GM19240 (cell line): ENCODE measurements around the gene SLC30A9.
A peak's percentile ranks its signal among the peaks of the same experiment; 100 is the strongest.

Experiments used
- DNase-seq: peaks from one replicate; pipeline ENCODE4 v3.0.0; 2011; ENCODE audit warnings: low spot score; ENCODE audit not compliant: insufficient read length

Gene SLC30A9

DNA sequence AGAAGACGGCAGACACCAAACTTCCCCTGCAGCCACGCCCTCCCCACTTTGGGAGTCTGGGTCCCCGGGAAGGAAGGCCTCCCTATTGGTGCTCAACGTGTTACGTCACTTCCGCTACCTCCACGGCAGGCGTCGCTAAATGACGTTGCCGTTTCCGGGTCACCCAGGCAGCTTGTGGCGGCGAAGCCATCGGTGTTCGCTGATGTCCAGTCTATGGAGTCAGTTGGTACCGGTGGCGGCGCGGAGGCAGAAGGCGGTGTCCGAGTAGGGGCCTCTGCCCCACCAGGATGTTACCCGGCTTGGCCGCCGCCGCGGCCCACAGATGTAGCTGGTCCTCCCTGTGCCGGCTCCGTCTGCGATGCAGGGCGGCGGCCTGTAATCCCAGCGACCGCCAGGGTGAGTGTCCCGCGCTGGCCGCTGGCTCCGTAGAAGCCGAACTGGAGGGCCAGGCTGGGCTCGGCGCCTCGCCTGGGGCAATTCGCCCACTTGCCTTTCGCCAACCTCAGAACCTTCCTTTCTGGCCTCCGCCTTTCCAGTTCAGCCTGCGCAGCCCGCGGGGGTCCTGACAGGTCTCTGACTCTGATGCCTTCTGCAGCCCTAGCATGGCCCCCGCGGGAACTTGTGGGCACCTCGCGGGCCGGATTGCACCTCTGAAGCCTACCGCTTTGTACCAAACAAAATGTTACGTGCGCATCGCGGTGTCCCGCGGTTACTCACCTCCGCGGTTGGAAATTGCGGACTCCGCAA is at the start of gene SLC30A9:
TSS of gene SLC30A9 (plus strand) at position 166 of the 747 bp plus-strand sequence. CDS start at position 288, 122 bp downstream.
- DNase-seq: peak; percentile 95

DNA sequence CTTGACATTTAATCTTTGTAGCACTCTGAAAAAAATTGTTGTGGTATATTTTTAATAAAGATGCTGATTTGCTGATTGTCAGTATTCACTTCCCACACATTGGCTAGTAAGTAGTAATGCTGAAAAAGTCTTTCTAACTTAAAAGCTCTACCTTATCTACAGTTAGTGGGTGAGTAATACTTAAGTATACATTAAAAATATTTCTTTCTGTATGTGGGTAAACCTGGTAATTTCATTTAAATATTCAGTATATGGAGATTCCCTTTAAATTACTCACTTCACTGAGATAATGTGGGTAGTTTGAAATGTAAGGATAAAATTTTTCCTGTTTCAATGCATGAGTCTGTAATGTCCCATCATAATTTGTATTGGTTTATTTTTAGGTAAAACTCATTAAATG is 49.5 kb upstream of the SLC30A9 start:
- DNase-seq: no peak

DNA sequence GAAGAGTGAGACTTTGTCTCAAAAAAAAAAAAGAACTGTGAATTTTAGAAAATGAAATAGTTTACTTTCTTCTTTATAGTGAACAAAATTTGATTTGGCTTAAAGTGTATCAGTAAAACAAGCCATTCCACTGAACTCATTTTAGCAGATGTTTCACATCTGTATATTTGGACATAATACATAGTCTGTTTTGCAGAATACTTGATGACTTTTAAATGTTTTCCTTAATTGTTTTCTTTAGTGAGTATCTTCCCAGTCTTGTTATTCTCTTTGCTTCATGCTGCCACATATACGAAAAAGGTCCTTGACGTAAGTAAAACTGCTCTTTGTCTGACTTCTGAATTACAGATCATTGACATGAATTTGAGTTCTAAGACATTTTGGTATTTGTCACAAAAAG is 46.8 kb upstream of the SLC30A9 start:
- DNase-seq: no peak

DNA sequence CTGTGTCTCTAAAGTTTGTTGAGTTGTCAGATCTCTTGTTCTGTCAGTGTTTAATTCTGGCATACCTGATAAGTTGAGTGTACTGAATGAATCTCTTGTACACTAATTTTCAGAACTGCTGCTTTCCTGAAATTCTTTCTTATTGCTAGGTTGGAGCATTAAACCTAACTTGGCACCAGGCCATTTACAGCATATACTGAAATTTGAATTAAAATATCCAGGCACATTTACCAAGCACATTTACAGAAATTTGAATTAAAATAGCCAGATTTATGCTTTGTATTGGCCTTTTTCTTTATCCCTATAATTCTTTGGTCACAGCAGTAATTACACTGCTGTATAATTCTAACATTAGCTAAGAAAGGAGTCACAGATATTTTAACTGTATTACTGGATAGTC is 46.2 kb upstream of the SLC30A9 start:
- DNase-seq: no peak

DNA sequence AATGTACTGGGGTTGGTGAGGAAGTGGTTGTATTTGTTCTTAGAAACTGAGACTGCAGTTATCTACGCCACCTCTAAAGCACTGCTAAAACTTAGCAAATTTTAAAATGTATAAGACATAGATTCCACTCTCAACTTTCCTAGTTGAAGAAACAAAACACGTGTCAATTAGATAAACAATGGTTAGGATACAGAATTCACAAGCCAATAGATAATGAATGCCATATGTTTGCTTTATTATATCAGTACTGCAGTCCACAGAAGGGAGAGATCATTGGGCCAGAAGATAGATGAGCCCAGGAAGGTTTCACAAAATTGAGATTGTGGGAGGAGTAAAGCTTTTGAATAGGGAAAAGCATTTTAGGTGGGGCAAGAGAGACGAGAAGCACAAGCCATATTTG is 40.8 kb upstream of the SLC30A9 start:
- no peak for DNase-seq

DNA sequence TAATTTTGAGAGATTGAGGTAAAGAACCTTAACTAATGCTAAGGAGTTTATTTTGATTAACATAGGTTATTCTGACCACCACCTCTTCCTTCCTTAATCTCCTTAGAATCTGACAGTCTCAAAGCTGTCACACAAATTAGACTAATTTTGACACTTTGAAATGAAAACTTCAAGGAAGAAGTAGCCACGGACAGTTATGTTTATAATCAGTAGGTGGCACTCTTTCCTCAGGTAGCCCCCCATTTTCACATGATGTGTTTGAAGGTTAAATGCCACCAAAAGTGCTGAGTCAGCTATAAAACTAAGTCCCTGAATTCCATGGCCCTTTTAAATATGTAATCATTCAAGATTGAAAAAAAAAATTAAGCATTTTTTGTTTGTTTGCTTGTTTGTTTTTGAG is 32.7 kb upstream of the SLC30A9 start:
- no peak for DNase-seq

DNA sequence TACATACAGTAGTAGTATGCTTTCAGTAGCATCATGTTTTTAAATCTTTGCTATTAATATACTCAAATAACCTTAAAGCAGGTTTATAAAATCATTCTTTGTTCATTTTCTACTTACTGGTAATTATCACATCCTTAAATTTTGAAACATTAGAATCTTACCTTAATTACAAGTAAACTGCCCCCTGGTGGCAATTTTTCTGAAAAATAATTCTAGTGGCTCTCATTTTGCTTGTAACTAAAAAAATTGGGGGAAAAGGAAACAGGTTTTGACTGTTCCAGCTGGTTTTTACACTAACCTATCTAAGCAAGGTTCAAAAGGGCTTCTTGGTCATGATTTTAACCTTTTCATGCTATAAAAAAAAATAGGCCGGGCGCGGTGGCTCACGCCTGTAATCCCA is 27.2 kb upstream of the SLC30A9 start:
- DNase-seq: no peak

DNA sequence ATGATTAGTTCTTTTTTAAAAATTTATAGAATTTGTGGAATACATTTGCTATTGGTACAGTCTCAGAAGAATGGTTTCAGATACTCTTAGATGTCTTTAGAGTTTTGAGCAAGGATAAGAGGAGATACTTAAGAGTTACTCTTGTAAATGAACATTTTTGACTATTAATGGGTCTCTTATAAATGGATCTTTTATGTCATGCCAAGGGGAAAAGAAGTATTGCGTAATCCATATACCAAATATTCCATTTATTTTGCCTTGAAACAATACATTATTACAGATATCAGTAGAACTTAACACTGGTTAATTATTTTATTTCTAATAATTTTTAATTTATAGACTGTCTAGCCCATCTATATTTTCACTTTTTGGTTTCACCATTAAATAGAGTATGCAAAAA is 25.9 kb upstream of the SLC30A9 start:
- no peak for DNase-seq

DNA sequence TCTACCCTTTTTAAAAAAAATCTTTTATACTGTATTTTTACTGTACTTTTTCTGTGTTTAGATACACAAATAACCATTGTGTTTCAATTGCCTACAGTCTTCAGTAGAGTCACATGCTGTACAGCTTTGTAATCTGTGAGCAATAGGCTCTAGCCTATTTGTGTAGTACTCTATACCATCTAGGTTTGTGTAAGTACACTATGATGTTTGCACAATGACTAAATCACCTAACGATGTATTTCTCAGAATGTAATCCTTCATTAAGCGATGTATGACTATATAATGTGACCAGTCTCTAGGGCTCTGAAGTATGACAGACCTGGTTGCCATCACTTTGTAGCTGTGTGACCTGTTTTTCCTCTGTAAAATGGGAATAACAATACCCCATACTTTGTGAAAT is 22.9 kb upstream of the SLC30A9 start:
- DNase-seq: no peak

DNA sequence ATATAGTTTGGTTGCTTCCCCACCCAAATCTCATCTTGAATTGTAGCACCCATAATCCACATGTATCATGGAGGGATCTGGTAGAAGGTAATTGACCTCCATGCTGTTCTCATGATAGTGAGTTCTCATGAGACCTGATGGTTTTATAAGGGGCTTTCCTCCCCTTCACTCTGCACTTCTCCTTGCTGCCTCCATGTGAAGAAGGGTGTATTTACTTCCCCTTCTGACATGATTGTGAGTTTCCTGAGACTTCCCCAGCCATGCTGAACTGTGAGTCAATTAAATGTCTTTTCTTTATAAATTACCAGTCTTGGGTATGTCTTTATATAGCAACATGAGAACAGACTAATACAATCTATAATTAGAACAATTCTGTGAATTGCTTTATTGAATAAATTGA is 20.7 kb upstream of the SLC30A9 start:
- no peak for DNase-seq

DNA sequence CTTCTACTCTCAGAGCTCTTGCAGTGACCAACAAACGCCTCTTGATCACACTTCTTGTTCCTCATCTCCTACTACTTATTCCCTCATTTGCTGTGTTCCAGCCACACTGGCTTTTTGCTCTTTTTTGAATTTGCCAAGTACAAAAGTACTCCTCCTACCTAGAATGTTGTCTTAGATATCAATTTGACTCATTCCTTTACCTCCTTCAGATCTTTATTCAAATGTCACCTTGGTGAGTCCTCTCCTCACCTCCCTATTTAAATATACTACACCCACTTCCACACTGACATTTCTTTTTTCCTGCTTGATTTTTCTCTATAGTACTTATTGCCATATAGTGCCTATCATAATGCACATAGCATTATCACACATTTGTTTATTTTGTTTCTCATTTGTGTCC is 15.0 kb upstream of the SLC30A9 start:
- no peak for DNase-seq

DNA sequence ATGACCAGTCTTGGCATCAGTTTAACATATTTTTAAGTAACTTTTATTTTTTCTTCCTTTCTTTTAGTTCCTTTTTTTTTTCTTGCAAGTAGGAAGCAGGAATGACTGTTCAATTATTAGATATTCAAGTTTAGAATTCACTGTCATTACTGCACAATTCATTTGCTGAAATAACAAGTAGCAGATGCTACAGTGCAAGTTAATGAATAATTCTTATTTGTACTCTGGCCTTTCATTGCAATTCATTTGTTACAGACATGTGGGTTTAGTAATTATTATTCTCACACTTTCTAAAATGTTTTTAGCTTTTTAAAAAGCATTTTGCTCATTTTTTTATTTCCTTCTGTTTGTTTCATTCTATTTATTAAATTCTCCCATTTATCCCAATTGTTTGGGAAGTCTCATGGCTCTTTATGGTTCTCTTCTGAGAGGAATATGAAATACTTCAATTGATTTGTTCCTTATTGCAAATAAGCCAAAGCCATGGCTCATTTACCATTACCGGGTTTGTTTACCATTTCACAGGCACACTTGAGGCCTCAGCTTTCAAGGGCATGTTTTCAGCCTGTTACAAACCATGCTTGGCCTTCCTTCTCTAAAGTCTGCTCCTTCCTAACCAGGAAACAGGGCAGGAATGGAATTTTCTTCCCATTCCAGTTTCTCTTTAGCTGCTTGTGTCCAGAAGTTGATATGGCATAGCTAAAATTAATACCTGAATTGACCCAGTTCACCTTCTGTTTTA is 13.4 kb upstream of the SLC30A9 start:
- no peak for DNase-seq

DNA sequence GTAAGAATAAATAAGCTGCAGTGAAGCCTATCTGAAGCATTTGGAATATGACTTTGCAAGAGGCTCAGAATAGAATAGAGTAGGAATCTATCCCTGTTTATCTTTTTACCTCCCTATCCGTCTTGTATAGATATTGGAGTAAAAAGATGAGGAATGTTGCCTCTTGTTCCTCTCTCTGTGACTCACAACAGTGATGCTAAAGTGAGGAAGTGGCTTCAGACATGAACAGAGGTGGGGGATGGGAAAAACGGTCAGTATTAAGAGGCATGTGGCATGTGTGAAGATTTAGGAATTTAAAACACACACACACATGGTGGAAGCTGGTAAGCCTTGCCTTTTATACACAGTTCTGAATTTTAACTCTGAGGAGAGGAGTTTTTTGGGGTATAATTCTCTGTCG is 12.6 kb upstream of the SLC30A9 start:
- DNase-seq: no peak

DNA sequence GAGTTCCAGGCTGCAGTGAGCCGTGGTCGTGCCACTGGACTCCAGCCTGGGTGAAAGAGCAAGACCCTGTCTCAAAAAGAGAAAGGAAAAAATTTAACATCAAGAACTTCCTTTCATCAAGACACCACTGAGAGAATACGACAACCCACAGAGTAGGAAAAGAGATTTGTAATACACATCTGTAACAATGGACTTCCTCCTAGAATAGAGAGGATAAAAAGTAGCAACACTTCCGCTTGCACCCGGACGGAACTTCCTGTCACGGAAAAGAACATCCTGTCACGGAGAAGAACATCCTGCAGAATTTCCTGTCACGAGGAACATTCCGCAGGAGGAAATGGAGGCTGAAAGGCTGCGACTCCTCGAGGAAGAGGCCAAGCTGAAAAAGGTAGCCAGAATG is 8.9 kb upstream of the SLC30A9 start, which contains the start of gene DCAF4L1:
TSS of gene DCAF4L1 (plus strand) at position 301 of the 400 bp plus-strand sequence. CDS start at position 338, 37 bp downstream.
- no peak for DNase-seq

DNA sequence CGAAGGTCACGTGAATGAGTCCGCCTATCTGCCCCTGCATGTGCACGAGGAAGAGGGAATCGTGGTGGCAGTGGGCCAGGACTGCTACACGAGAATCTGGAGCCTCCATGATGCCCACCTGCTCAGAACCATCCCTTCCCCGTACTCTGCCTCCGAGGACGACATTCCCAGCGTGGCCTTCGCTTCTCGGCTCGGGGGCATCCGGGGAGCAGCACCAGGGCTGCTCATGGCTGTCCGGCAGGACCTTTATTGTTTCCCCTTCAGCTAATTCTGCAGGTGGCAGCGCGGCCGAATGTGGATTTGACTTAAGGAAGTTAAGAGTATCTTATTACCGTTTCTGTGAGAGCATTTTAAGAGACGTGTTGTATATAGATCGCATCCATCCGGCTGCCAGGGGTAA is 7.6 kb upstream of the SLC30A9 start:
- no peak for DNase-seq

DNA sequence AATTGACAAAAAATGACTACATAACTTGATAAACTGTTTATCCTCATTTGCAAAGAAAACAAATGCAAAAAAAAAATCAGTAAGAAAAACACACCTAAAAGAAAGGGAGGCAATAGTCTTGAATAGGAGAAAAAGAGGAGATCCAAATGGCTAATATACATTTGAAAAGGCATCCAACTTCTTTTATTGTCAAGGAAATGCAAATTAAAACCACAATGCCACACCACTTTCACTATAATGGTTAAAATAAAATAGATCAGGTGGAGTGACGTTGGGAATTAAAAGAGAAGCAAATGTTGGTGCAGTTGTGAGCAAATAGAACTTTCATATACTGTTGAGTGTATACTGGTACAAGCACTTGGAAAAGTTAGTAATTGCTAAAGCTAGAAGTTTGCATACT is 5.2 kb upstream of the SLC30A9 start:
- DNase-seq: no peak

DNA sequence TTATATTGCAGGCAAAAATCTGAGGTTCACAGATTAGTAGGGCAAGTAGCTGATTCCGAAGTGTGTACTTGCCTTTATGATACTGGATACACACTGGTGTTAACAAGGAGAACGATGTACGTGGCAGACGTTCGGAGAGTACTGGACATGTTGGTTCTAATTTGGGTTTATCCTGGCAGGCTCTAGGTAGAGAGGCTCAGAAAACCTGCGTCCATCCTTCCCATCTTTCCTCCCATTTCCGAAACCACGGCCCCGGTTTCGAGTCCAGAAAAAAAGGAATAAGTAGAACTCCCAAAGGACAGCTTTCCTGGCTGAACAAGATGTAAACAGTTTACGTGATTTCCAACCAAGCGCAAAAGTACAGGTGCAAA is 351 bp upstream of the SLC30A9 start:
- DNase-seq: no peak

DNA sequence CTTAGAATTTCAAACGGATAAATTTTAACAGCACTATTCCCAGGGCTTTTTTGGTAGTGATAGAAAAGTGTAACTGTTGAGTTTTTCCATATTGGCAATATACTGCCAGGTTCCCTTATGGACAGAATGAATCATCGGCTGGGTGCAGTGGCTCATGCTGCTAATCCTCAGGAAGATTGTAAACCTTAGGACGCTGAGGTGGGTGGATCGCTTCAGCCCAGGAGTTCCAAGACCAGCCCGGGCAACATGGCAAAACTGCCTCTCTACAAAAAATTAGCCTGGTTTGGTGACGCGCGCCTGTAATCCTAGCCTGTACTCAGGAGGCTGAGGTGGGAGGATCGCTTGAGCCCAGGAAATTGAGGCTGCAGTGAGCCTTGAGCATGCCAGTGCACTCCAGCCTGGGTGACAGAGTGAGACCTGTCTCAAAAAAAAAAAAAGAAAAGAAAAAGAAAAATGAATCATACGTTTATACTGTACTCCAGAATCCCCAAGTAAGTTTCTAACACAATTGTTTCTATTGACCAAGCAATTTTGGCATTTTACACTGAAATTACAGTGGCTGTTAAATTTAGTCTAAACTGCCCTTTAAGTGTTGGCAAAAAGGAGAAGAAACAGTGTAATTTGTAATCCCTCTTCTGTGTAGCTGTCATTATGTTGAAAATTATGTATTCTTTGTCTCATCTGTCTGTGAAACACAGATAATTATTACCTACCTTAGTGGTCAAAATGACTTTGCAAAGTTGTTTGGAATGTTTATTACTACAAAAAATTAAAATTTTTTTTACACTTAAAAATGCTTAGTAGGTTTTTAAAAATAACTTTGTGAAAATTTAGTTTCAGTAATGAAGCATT is 1.8 kb downstream of the SLC30A9 start:
- DNase-seq: no peak

DNA sequence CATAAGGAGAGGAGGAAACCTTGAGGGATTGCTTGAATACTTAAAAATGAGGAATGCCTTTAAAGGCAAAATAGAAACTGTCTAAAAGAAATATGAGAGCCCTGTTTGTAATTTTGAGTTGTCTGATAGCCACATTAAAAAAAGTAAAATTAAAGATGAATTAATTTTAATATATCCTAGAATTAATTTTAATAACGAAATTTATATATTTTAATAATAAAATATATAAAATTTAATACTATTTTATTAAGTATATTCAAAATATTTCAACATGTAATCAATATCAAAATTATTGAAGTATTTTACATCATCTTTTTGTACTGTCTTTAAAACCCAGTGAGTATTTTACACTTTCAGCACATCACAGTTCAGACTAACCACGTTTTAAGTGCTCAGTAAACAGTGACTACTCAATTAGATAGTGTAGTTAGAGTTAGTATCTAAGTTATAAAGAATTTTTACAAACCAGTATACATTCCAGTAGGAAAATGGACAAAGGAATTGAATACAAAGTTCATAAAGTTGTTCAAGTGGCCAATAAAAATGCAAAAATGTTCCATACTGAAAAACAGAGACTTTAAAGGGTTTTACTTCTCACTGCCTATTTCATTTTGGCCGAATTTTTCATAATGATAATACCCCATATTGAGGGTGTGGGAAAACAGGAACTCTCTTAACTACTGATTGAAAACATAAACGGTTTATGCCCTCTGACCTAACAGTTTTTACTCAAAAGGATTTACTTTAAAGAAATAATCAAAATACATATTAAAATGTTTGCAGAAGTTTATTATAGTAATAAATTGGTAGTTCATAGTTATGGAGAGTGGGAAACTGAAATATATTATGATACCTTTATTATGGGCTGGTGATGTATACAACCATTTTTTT is 2.9 kb downstream of the SLC30A9 start:
- DNase-seq: no peak

DNA sequence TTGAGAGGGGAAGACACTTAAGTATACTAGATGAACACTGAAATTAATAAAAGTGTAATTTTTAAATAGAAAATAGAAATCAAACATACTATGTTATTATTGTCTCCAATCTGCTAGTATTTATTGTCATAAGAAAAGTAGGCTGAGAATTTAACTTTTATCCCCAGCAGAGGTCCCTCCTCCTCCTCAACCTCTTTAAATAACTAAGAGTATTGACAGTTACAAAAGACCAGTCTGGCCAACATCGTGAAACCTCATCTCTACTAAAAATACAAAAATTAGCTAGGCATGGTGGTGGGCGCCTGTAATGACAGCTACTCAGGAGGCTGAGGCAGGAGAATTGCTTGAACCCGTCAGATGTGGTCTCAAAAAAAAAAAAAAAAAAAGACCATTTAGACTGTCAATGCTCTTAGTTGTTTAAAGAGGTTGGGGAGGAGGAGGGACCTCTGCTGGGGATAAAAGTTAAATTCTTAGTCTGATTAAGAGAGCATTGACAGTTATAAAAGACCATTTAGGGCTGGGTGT is 4.2 kb downstream of the SLC30A9 start:
- DNase-seq: no peak

DNA sequence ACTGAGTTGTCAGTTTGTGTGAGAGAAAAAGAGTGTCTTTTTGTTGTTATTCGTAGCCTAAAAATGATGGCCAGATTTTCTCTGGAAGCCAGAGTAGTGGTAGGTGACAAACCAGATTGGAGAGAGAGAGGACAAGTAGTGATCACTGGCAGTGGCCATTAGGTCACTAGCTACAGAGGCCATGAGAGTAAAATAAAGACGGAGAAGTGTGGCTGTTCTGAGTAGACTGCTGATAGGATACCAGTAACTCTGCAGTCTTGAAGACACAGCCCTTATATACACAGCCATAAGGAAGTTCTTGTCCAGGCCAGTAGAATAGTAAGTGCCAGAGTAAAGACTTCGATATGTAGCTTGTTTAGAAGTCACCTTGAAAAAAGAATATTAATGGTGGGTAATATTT is 7.7 kb downstream of the SLC30A9 start:
- DNase-seq: no peak
